HG03521 (cell line): ENCODE data around the gene MCTP1.
"Not testable (repeated sequence)": the region's sequence is repeated elsewhere in the genome, so short reads cannot be mapped to it uniquely, and the experiment has no call there.

Experiments
- ATAC-seq: cut with Tn5 transposase; IDR thresholded peaks from one replicate; pipeline ENCODE4 v1.9.1; 2021; ENCODE audit warnings: mild to moderate bottlenecking, moderate library complexity; ENCODE audit not compliant: unreplicated experiment

The MCTP1 gene

DNA sequence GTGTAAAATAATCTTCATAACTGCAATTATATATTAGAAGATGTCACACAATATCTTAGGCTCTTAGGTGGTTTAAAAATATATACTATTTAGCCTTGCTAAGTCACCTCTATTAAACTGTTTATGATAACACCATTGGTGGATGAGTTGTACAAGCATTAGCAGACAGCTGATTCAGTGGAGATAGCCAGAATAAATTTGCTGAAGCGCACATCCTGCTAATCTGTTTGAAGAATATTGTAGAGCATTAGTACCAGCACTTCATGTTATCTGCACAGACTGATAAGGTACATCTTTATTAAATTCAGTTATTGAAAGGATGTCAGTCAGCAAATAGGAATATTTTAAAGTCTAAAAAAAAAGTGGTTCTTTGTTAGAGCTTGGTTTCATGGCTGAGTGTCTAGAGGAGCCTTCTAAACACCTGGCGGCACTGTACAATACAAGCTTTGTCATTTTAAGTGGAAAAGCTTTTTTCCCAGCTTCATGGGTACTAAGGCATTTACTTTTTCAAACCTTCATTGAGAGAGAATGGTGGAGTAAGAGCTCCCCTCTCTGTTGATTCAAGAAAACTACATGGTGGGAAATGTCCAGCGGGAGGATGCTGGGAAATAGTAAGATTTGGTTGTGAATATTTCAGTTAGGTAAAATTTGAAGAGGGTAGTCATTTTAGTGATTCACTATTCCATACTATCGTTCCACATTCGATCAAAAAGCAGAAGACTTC, 391.3 kb downstream of the MCTP1 start:
- no peak for ATAC-seq

DNA sequence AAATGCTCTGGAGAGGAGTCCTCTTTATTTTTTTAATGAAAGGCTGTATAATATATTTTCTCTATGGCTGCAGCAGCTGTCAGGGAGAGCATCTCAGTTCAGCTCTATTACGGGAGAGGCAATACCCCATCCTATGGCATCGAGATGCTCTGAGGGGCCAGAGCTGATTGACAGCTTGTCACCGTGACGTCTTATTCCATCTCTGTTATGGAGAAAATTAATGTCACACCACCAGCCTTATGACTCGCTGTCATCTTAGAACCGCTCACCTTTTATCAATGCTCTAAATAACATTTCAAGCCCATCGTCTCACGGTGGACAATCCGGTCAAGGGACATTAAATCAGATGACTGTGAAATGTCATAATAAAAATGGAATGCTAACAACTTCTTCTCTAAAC, 392.9 kb downstream of the MCTP1 start:
- no peak for ATAC-seq

DNA sequence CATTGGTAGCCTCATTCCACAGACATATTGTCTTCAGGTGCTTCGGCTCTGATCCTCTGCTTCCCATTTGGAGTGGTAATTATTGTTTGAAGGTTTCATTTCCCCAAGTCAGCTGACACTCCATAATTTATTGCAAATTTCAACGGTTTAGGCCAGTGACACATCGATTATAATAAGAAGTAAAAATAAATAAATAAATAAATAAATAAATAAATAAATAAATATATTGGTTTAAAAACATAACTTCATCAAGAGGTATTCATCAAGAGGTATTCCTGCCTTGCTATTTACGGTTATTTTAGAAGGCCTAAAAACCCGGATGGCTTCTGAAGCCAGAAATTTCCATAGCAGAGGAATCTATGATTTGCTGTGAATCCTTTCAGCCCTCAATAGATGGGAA, 393.3 kb downstream of the MCTP1 start:
- no peak for ATAC-seq

DNA sequence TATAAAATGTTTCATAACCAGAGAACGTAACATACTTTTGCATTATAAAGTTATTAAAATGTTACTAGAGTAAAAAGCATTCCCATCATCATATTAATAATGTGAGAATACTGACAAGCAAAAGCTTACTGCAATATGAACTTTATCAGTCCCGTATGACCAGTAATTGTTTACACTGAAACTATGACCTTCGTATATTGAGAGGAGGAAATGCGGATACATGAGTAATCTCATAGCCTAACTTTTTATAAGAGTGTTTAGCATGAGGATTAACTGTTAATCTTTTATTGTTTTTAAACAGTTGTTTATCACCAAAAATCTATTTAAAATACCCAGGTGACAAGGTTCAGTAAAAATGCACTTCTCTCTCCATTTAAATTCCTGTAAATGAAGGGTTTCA, 394.0 kb downstream of the MCTP1 start:
- ATAC-seq: no peak

DNA sequence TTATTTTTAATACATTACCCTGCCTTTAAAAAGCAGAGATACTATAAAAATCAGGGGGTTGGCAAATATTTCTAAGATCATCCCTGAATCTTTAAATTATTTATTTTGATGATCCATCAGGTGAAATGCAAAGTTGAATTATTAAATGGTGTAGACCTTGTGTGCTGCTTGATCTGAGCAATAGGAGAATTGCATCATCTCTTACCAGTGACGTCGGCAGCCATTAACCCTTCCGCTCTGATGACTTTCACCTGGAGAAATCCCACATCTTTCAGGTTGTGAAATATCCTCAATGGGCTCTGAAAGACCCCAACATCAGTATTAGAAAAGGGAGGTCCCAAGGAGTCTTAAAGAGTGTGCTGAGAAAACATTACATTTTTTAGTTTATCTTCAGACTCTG, 396.2 kb downstream of the MCTP1 start:
- ATAC-seq: no peak

DNA sequence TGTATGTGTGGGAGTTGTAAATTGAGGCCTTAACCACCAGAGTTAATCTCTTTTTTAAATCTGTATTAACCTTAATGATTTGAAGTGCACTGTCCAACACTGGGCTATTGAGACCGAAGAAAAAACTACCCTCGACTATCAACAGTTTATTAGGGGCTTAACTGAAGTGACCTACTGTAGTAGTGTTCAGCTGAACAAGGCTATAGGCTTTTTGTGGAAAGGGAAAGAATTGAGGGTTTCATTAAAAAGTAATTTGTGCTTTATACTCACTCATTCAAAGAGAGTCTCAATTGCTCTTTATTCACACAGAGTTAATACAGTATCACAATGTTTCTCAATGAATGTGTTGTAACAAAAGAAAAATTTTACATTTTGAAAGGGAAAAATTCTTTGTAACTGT, 399.0 kb downstream of the MCTP1 start:
- no peak for ATAC-seq

DNA sequence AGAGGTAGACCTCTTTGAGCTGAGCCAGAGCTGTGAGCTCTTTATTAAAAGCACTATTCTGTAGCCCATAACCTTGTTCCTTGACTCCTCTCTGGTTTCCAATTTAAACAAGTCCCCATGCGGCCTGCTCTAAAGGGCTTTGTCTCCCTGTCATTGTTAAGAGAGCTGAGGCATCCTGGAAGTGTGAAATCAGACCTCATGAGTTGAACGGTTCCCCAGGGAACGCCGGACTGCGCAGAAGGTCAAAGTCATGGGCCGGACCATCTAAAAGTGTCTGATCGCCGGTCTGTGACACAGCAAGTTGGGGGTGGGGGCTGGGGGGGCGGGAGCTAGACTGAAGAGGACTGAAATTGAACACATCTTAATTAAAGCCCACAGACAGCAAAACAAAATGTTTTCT, 400.6 kb downstream of the MCTP1 start:
- no peak for ATAC-seq

DNA sequence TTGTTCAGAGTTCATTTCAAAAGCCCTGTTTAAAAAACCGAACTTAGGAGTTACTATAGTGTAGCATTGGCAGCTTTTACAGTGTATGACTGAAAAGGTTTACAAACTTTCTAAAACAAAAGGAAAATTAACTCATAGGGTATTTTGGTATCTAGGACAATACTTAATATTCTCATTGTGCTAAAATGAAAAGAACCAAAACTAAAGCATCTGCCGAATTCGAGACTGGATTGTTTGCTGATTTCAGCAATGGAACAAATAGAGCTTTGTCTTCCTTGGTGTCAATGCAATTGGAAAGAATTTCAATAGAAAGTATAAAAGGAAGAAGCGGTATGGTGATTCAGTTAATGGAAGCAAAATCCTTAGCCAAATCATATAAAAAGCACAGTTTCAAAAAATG, 412.4 kb downstream of the MCTP1 start:
- no peak for ATAC-seq

DNA sequence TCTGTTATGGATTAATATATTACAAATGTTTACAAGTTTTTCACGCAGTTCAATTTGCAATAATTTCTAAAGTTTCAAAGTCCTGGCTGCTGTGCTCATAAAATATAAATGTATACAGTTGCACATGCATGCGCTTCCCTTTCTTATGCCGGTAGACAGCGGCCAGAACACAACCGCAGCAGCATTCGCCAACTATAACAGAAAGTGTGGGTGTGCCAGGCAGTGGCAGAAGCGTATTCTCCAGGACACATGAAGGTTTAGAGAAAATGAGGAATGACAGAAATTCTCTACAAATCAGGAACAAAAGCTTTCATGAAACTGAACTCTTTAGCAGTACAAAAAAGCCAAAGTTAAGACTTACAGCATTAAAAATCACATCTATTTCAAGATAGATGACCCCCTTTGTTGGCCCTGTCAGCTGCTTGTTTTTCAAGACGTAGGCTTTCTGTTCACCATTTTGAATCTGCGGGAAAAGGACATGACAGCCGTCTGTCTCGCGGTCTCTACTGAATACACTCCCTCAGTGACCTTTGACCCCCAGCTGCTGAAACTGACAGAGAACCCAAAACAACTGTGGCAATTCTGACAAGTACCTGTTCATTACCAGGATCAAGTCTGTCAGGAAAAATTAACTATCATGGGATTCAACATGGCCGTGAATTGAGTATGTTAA, 414.2 kb downstream of the MCTP1 start:
- no peak for ATAC-seq

DNA sequence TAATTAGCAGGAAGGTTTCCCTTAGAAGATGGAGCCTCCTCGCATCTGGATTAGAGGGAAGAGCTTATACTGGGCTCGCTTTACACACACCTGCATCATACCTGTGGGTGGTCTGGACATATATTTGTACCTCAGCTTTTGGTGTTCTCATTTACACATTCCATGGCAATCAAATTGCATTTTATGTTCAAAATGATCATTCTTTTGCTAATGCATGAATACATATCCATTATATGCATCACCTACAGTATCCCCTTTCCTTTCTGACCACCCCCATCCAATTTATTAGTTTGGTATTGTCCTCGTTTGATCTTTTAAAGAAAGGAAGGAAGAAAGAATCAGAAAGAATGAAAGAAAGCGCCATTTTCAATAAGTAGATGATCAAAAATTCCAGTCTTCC, 415.0 kb downstream of the MCTP1 start:
- ATAC-seq: no peak

DNA sequence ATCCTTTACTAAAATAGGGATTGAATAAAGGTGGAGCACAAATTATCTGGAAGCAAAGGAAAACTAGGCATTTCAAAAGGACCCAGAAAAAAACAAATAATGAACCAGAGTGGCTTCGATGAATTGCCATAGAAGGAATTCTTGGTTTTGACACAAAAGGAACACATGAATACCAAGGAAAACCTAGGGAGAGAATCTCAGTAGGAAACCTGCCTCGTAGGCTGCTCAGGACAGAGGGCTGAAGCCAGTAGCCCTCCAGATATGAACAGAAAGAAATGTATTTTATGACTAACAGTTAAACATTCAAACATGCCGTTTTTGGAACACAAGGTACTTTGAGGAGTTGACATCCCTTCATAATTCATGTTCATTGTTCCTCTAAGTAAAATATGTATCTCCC, 420.9 kb downstream of the MCTP1 start:
- no peak for ATAC-seq

DNA sequence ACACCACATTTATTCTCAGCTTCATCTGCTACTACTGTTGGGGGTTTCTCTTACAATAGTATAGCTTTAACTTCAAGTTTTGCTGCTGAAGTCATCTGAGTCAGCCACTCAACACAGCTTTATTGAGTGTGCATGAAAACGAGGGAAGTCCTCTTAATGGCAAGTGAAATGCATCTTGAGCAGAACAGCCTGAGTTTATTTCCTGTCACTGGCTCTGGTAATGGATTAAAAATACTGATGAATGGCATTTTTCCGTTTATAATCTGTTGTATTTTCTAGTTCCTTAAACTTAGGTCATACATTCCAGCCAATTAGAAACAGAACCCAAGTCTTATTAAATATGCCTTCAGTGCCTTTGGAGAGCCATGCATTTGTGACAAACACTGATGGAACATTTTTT, 427.8 kb downstream of the MCTP1 start:
- ATAC-seq: no peak

DNA sequence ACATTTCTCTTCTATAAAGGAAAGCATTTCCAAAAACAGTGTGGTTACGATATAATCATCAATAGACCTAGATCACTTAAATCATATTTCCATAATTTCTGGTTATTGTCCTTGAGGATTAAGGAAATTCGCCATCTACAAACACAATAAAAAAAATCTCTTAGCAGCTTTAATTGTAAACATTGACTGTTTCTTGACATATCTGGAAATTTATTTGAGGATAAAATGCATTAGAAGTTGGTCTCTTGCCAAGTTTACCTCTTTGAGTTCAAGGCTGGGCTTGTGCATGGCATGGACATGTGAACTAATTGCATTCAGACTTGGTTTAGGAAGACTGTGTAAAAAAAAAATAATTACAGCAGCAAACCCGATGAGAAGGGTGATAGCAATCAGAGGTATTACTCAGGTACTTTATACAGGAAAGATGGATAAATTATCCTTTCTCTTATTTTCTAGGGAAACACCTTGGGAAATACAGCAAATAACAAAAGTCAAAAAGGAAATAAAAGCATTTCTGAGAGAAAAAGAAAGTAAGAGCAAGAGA, 428.6 kb downstream of the MCTP1 start:
- ATAC-seq: no peak

DNA sequence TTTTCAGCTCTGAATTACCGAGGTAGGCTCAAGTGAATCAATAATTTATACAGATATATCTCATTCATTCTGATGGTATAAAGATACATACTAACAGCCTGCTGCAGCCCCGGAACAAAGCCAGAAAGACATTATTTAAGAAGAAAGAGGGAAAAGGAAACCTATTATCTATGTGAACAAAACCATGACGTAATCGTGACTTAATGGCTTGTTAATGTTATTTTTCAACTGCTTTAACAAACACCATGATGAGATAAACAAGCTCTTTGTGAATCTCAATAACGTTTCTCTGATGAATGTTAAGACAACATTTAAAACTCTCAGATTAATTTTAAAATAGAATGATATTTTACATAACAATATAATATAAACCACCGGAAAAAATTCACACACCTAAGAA, 429.4 kb downstream of the MCTP1 start:
- no peak for ATAC-seq

DNA sequence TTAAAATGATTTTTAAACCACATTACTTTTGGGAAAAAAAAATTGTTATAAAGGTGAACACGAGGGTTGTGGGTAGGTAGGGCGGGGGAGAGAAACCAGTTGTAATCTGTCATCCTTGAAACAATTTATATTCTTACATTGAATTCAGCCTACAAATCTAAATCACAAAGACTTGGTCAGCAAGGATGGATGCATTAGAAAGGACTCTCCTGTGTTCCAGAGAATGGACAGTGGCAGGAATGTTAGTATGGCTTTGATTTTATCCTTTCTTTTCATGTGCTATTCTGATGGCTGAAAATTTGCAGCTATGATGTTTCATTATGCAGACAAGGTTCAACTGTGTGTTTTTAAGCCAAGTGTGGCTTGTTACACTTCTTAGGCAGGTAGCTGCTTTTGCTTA, 431.8 kb downstream of the MCTP1 start:
- ATAC-seq: no peak

DNA sequence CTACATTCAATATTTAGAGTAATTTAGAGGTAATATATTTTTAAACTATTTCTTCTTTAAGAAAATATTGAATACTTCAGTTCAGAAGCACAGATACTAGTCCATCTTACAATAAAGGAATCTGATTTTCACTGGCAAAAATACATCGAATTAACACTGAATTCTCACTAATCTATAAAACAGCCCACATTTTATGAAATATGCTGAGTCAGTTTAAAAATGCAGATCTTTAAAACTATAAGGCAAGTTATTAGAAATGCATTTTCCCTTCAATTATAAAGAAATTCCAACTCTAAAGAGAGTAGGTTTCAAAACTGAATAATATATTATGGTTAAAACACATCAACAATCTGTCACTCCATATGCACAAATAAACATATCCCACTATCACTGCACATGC, 433.9 kb downstream of the MCTP1 start:
- no peak for ATAC-seq

DNA sequence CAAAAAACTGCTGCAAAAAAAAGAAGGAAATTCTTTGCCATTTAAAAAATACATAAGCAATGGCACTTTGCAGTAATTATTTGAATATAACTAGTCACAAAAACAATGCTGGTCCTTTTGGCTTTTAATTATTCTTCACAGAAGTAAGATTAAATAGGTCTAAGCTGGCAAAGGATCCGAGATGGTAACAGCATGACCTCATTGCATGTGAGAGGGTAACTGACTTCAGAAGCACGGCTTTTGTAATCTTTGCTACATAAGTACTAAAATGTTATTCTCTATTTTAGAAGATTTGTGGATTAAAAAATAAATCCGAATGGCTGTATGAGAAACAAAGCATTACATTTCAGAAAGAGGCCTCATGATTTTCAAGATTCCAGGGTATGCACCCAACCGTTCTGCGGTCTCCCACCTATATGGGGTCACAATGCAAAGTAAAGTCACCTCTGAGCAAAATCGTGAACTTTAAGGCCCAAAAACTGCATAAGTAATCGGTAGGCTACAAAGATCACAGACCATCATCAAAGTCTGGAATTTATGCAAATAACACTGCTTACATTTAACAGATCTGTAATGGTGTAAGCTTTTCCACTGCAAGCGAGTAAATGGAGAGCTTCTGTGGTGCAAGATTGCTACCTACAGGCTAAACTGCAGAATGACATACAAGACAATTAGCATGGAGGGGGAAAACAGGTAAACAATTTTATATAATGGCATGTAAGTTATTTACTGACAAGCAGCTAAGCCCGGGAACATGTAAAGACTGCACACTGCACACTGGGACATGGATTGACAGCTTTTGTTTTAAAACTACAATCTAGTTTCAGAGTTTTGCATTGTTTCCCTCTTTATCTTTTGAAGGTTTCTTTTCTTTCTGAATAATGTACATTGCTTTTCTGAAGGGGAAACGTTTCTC, 434.8 kb downstream of the MCTP1 start:
- ATAC-seq: peak; percentile 98

DNA sequence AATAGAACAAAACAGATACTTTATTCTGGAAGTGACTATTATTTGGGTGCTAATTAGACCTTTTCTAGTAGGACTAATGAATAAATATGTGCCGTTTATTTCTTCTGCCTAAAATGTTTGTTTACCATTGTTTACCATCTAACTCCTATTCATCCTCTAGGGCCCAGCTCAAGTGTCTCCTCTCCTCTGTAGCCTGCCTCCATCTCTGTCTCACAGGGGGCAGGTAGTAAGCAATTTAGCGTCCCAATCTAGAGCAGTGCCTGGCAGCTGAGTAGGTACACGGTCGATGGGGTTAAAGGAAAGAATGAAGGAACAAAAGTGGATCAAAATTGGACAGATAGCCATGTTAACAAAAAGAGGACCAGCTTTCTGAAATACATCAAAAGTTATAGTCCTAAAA, 435.6 kb downstream of the MCTP1 start:
- ATAC-seq: no peak

DNA sequence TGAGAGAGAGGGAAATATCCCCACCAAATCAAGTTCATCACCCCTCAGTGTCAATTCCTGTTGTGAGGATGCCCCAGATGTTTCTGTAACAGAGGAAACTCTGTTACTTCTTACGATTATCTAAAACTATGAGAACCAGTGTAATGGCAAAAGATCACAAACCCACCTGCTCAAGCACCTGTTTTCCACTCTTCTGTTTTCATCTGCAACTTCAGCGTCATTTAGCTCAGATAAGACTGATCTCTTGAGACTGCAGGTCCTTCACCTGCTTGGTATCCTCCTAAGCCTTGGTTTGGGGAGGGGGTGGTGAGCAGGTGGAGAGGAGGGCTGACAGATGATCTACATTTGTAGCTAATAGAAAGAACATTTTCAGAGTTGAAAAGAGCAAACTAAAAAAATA, 437.2 kb downstream of the MCTP1 start:
- ATAC-seq: no peak

DNA sequence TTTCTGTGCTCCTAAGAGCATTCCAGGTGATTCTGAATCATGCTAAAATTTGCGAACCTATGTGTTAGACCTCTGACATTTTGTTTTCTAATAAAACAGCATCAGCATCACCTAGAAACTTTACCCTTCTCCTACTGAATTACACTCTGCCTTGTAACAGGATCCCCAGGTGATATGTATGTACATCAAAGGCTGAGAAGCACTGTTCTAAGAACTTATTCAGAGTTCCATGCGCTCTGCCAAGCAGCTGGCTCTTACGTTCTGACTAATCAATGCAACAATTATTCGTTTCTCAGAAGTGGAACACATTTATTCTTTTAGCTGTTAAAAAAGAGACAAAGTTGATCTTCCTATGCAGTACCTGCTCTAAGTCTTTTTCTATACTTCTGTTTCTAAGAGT, 437.9 kb downstream of the MCTP1 start:
- ATAC-seq: no peak

DNA sequence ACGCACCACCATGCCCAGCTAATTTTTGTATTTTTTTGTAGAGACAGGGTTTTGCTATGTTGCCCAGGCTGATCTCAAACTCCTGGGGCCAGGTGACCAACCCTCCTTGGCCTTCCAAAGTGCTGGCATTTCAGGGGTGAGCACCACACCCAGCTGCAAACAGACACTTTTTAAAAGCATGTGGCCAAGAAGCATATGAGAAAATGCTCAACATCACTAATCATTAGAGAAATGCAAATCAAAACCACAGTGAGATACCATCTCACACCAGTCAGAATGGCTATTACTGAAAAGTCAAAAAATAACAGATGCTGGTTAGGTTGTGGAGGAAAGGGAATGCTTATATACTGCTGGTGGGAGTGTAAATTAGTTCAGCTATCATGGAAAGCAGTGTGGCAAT, 439.2 kb downstream of the MCTP1 start:
- not testable (repeated sequence) for ATAC-seq
